Stimulated activated CD8-positive, alpha-beta memory T cell treated with anti-CD3 and anti-CD28 coated beads, Interleukin-2, amount 100 ng/mL, for 48 hours (primary cell): ENCODE measurements around the gene MXRA8.

Source experiments
- DNase-seq, 2 donors: peaks; one replicate each; pipeline ENCODE4 v3.0.0-alpha.2; 2020; ENCODE audit warnings: low read depth in 2 of 2

MXRA8 gene

GRCh38 chr1:1366699-1367066 lies 8.3 kb upstream of the MXRA8 start:
- DNase-seq = no peak

- no peak for DNase-seq
Measured at GRCh38 chr1:1365875-1366698, 7.7 kb upstream of the MXRA8 start.

- no peak for DNase-seq
Measured at GRCh38 chr1:1364266-1364665, 5.9 kb upstream of the MXRA8 start.

GRCh38 chr1:1361982-1362423 lies 3.6 kb upstream of the MXRA8 start:
- no peak for DNase-seq

GRCh38 chr1:1361233-1361981 lies 3.1 kb upstream of the MXRA8 start:
- DNase-seq = no peak

- no peak for DNase-seq
Measured at GRCh38 chr1:1360506-1361169, 2.3 kb upstream of the MXRA8 start.

- no peak for DNase-seq
Measured at GRCh38 chr1:1359664-1360468, 1.5 kb upstream of the MXRA8 start.

- no peak for DNase-seq
Measured at GRCh38 chr1:1359308-1359663, 931 bp upstream of the MXRA8 start.

GRCh38 chr1:1357871-1358432 lies 403 bp downstream of the MXRA8 start:
- no peak for DNase-seq

GRCh38 chr1:1356796-1357401 lies 1.5 kb downstream of the MXRA8 start:
- DNase-seq = no peak

- no peak for DNase-seq
Measured at GRCh38 chr1:1356166-1356795, 2.1 kb downstream of the MXRA8 start.

- DNase-seq = no peak
Measured at GRCh38 chr1:1355416-1355815, 2.9 kb downstream of the MXRA8 start.

- no peak for DNase-seq
Measured at GRCh38 chr1:1354271-1355247, 3.8 kb downstream of the MXRA8 start.

GRCh38 chr1:1353389-1354151 lies 4.8 kb downstream of the MXRA8 start:
- no peak for DNase-seq

GRCh38 chr1:1352786-1353388 lies 5.5 kb downstream of the MXRA8 start:
- DNase-seq = no peak

- no peak for DNase-seq
Measured at GRCh38 chr1:1351511-1352427, 6.6 kb downstream of the MXRA8 start.
